Fibroblast of villous mesenchyme (primary cell): Measurements from ENCODE around the gene FOXE1. TPM values are rescaled to one million over a fixed set of nuclear protein-coding genes. Genes with fewer than 3 reads are reported as not detected.

ENCODE experiments used
- DNase-seq: peaks from one replicate; pipeline ENCODE4 v3.0.0-alpha.2; 2010; ENCODE audit warnings: low read depth
- H3K4me3 ChIP-seq: 2 replicates; pipeline ENCODE4 v1.5.1; 2011; ENCODE audit warnings: low read depth, mild to moderate bottlenecking, low read length
- CTCF ChIP-seq: IDR thresholded peaks from 2 replicates; pipeline ENCODE4 v1.5.1; 2012; ENCODE audit warnings: low read depth, mild to moderate bottlenecking, low read length; ENCODE audit not compliant: insufficient read depth
- total RNA-seq: library from RNA; depleted of rRNA; stranded (reverse); fragments of >200 nt; gene quantifications from 2 replicates; pipeline ENCODE4 v1.2.3, GENCODE V29; 2012

Gene FOXE1
- total RNA-seq, 1 donor, result under 0.01 TPM

DNA sequence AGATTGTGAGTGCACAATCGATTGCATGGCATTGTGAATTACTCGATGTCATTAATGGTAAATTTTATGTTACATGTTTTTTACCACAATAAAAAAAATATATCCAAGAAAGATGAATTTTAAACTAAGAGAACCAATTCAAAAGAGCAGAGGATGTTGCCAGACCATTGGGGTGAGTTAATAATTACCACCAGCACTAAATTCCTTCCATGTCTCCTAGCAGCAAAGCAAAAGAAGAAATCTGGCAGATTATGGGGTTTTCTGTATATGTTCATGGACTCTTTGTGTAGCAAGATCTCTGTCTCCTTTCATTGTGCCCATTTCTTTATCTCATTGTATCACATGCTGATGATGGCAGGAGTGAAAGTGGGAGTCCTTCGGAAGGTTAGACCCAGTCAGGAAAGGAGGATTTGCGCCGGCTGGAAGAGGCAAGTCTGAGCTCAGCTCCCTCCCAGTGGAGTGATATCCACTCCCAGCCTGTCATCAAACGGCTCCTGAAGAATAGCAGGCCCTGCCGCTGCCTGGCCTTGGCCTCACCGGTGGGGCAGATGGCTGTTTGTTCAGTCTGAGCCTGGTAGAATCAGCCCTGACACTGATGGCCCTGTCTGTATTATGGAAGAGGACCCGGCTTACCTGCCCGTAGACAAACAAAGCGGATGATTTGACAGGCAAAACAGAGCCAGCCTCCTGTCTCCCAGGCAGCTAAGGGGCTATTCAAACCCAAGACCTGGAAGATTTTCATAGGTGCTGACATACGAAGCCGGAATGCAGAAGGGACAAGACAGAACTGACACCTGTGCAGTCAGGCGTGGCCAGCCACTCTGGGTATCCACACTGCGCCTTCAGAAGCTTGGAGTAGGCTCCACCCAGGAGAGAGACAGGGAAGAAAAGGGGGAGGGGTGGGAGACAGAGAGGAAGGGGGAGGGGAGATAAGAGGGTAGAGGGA lies 21.9 kb upstream of the FOXE1 start:
- no peak overlapping the region for H3K4me3 ChIP-seq
- no peak for TF ChIP-seq CTCF
- no peak for DNase-seq

GRCh38 chr9:97831843-97832636 lies 21.0 kb upstream of the FOXE1 start:
- no peak overlapping the region for H3K4me3 ChIP-seq
- DNase-seq, result no peak
- no peak for TF ChIP-seq CTCF

- no peak for TF ChIP-seq CTCF
- no peak overlapping the region for H3K4me3 ChIP-seq
- no peak for DNase-seq
Observed at GRCh38 chr9:97840521-97840920, 12.5 kb upstream of the FOXE1 start.

- H3K4me3 ChIP-seq, result no peak overlapping the region
- no peak for DNase-seq
- no peak for TF ChIP-seq CTCF
Observed at GRCh38 chr9:97842960-97843359, 10.1 kb upstream of the FOXE1 start.

- no peak for DNase-seq
- TF ChIP-seq CTCF, result no peak
- H3K4me3 ChIP-seq, result no peak overlapping the region
Observed at GRCh38 chr9:97845130-97845529, 7.9 kb upstream of the FOXE1 start.

DNA sequence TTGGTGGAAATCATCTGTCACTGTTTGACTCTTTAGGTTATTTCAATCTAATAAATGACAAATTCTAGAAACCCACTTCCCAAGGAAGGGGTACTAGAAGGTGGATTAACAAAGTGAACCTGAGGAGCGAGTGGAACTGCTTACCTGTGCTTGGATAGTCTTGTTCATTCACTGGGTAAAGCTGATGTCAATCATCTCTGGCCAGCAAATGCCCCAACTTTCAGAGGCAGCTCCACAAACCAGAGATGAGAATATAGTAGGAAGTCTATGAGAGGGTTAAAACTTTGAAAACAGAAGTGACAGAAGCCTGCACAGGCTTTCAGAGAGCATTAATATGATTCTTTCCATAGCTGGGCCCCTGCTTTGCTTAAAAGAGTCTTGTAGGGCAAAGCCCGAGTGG lies 7.3 kb upstream of the FOXE1 start:
- TF ChIP-seq CTCF, result no peak
- no peak overlapping the region for H3K4me3 ChIP-seq
- no peak for DNase-seq
